M059J (cell line): ENCODE data around the gene EFCAB9. TPM values are rescaled to one million over a fixed set of nuclear protein-coding genes. Genes with fewer than 3 reads are reported as not detected.
A peak's percentile ranks its signal among the peaks of the same experiment; 100 is the strongest.

Experiments used
- DNase-seq: peaks from one replicate; pipeline ENCODE4 v3.0.0-alpha.2; 2012; ENCODE audit warnings: low read depth
- total RNA-seq: library from RNA; depleted of rRNA; stranded (reverse); fragments of >200 nt; shearing (Covaris generic); gene quantifications from 2 replicates; pipeline ENCODE4 v1.2.3, GENCODE V29; 2014; rRNA removed

Gene EFCAB9
- total RNA-seq, 1 experiment from 2014 or later, result not detected

DNA sequence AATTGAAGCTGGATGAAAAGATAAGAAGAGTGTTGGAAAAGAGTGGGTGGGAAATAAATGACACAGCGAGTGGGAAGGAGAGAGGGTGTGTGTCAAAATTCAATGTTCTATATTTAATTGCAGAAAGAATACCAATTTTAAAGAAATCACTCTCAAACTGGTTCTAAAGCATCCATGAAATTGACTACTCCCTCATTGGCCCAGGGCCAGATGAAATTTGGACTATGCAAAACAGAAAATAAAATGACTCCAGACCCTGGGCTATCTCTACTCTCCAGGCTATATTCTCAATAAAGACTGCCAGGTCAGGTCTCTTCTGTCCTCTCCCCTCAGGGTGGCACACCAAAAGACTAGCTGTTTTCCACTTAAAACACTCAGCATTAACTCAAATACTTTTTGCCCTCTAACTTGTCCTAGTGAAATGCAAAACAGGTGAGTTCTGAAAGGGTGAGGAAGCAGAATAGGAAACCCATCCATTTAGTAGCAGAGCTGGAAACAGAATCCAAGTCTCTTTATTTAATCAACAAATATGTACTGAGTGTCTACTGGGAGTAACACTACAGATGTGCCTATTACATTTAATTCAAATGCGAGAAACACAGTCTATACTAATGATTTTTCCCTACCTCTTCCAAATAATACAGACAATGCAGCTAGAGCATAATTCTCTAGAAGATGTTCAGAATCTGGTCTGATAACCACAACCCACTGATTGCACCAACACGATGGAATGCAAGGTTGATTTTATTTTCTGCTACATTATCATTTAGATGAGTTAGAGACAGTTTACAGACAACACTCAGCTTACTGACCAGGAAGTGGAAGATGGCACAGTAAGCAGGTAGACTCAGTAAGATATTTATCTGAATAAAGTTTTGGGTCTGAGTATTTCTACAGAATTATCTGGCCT, 42.1 kb downstream of the EFCAB9 start:
- peak; percentile 4 for DNase-seq

DNA sequence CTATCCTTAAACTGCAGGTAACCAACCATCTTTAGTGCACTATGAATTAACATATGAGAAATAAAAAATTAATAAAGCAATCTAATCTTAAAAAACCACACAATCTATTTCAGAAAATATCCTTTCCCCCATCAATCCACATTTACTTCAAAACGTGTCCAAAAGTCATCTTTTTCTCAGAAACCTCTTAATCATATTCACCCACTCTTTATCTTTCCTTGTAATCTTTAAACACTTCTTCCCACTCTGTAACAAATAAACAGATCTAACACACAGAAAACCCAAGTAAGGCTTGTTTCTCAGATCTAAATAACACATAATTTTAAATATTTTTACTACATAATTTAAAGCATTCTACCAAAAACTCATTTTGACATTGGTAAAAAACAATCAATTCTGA, 44.4 kb downstream of the EFCAB9 start:
- DNase-seq, result no peak

DNA sequence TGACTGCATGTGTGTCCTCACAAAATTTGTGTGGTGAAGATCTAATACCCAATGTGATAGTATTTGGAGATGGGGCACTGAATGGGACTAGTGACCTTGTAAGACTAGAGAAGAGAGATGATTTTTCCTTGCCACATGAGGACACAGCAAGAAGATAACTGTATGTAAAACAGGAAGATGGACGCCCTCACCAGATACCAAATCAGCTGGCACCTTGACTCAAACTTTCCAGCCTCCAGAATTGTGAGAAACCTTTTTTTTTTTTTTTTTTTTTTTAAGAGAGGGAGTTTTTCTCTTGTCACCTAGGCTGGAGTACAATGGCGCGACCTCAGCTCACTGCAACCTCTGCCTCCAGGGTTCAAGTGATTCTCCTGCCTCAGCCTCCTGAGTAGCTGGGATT, 49.3 kb downstream of the EFCAB9 start:
- DNase-seq, result no peak

DNA sequence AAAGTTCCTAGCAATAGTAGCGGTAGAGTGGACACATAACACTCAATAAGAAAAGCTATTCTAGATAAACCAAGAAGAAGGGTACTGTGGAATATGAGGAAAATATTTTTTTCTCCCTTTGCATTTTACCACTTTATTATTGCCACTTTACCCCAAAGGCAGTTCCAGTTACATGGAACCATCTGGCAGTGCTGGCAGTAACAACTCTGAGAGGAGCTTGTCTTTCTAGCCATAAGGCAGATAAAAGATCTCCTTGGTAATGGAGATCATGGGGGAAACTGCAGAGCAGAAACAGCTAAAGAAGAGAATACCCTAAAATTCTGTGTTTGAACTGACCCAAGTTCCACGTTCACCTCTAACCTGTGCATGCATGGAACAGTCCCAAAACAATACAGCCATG, 51.1 kb downstream of the EFCAB9 start:
- no peak for DNase-seq

DNA sequence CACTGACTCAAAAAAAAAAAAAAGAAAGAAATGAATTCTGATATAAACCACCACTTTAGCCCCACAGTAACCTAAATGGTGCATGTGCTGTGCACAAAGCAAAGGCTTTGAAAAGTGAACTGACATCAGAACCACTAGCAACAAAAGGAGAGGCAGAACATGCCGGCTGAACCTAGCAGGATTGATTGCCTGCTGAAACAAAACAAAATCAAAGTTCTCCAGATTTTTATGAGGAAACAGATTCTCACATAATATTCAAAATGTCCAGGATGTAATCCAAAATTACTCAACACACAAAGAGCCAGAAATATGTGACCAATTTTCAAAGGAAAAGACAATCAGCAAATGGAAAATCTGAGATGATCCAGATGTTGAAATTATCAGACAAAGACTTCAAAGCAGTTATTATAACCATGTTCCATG, 51.7 kb downstream of the EFCAB9 start:
- DNase-seq, result no peak

DNA sequence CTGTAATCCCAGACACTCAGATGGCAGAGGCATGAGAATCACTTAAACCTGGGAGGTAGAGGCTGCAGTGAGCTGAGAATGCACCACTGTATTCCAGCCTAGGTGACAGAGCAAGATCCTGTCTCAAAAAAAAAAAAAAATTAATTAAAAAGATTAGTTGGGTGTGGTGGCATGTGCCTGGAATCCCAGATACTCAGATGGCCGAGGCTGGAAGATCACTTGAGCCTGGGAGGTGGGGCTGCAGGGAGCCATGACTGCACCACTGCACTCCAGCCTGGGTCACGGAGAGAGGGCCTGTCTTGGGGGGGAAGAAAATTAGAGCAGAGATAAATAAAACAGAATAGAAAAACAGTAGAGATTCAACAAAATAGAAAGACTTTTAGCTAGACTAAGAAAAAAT, 54.7 kb downstream of the EFCAB9 start:
- DNase-seq, result no peak

DNA sequence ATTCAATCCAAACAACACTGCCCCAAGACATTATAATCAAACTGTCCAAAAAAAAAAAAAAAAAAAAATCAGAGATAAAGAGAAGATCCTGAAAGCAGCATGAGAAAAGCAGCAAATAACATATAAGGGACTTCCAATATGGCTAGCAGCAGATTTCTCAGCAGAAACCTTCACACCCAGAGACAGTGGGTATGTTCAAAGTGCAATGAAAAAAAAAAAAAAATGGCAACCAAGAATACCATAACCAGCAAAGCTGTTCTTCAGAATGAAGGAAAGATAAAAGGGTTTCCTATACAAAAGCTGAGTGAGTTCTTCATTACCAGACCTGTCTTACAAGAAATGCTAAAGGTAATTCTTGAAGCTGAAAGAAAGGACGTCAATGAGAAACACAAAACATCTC, 57.4 kb downstream of the EFCAB9 start:
- DNase-seq, result no peak

DNA sequence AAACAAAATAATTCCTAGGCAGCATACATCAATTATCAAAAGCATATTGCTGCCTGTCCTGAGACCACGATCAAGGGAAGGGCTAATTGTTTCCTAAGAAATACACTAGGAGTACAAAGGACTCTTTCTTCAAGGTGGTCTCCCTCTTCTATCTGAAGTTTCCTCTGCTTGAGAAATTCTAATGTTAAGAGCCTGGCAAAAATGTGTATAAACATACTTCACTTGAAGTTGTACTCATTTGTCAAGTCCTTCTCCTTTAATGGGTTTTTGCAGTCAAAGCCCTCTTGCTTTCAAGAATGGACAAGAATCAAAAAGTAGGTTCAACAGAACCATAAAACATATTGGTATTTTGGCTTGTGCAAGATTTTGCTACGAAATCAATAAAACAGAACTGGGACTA, 58.5 kb downstream of the EFCAB9 start:
- no peak for DNase-seq

Other genes starting within 250 kb of the EFCAB9 start
- gene FBXW11, start 187.5 kb upstream of the EFCAB9 start, total RNA-seq, result 38.5 and 75.0 TPM in 2 replicates
- gene STK10, start 5.9 kb upstream of the EFCAB9 start, total RNA-seq, result 14.4 and 18.1 TPM in 2 replicates
- gene UBTD2, start 89.6 kb downstream of the EFCAB9 start, total RNA-seq, result 31.0 and 37.0 TPM in 2 replicates